T1000 (cell line): ENCODE results near the gene MSLN.
A peak's percentile ranks its signal among the peaks of the same experiment; 100 is the strongest.

Experiments
- DNase-seq: peaks from one replicate; lab custom pipeline; 2025; ENCODE audit warnings: mixed read lengths; lab: John Stamatoyannopoulos, UW

MSLN gene

GRCh38 chr16:776824-777223 is 16.3 kb downstream of the MSLN start:
- DNase-seq: no peak

GRCh38 chr16:777826-778225 is 17.3 kb downstream of the MSLN start:
- no peak for DNase-seq

- no peak for DNase-seq
Measured at GRCh38 chr16:778447-778846, 17.9 kb downstream of the MSLN start.

- DNase-seq: no peak
Measured at GRCh38 chr16:778909-779527, 18.5 kb downstream of the MSLN start.

GRCh38 chr16:779561-779960 is 19.0 kb downstream of the MSLN start:
- no peak for DNase-seq

GRCh38 chr16:780296-780695 is 19.8 kb downstream of the MSLN start:
- DNase-seq: no peak

- DNase-seq: no peak
Measured at GRCh38 chr16:781346-782010, 20.9 kb downstream of the MSLN start.

- no peak for DNase-seq
Measured at GRCh38 chr16:782258-782657, 21.7 kb downstream of the MSLN start.

- no peak for DNase-seq
Measured at GRCh38 chr16:782766-783403, 22.4 kb downstream of the MSLN start.

- no peak for DNase-seq
Measured at GRCh38 chr16:783404-784161, 23.0 kb downstream of the MSLN start.

- no peak for DNase-seq
Measured at GRCh38 chr16:784431-784830, 23.9 kb downstream of the MSLN start.

- peak; percentile 48 for DNase-seq
Measured at GRCh38 chr16:785563-786535, 25.3 kb downstream of the MSLN start.

GRCh38 chr16:787321-787966 is 26.9 kb downstream of the MSLN start:
- no peak for DNase-seq

GRCh38 chr16:787978-788398 is 27.5 kb downstream of the MSLN start, which contains the start of gene RPUSD1:
Gene RPUSD1, minus strand, starts transcription at chr16:788381. Its CDS starts 644 bp downstream, at chr16:787737.
- DNase-seq: no peak

GRCh38 chr16:788399-789126 is 28.0 kb downstream of the MSLN start, which contains the start of gene CHTF18:
Gene CHTF18, plus strand, starts transcription at chr16:788620. Its CDS starts 65 bp downstream, at chr16:788685.
- DNase-seq: peak; percentile 88

GRCh38 chr16:789191-789850 is 28.8 kb downstream of the MSLN start:
- DNase-seq: no peak

GRCh38 chr16:790086-790485 is 29.6 kb downstream of the MSLN start:
- no peak for DNase-seq

- DNase-seq: no peak
Measured at GRCh38 chr16:791131-791530, 30.6 kb downstream of the MSLN start.

- DNase-seq: no peak
Measured at GRCh38 chr16:792221-792995, 31.9 kb downstream of the MSLN start.
